HG03066 (cell line): ENCODE measurements around the gene NFATC1.

Experiments used
- ATAC-seq: cut with Tn5 transposase; IDR thresholded peaks from one replicate; pipeline ENCODE4 v1.9.1; 2021; ENCODE audit warnings: low read depth; ENCODE audit not compliant: unreplicated experiment

The NFATC1 gene

DNA sequence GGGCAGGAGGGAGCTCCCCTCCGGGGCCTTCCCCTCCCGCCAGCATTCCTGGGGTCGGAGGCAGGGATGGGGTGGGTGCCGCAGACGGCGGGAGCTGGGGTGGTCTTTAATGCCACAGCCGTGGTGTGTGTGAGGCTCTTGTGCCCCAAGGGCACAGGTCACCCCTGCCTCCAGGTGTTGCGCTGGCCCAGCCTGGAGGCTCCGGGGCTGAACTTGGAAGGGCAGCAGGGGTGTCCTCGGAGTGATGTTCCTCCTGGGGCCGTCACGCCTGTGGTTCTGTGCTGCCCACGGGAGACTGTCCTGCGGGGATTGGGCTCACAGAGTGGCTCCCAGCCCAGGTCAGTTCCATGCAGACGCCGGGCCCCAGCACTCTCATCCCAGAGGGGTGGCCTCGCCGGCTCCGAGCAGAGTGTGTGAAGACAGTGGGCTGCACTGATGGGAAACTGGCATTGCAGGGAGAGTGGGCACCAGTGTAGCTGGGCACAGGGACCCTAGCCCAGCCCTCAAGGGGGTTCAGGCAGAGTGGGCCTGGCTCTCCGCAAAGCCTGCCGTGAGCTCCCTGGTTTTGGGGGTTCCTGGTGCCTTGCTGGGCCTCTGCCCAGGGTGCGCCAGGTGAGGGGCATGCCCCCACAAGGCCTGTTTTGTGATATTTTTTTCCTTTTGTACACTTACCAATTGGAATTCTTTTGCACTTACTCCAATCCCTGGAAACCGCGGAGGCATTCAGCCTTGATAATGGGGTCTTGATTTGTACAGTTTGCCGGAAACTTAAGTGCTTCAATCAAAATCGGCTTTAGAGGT lies 56.7 kb downstream of the NFATC1 start:
- ATAC-seq = no peak

DNA sequence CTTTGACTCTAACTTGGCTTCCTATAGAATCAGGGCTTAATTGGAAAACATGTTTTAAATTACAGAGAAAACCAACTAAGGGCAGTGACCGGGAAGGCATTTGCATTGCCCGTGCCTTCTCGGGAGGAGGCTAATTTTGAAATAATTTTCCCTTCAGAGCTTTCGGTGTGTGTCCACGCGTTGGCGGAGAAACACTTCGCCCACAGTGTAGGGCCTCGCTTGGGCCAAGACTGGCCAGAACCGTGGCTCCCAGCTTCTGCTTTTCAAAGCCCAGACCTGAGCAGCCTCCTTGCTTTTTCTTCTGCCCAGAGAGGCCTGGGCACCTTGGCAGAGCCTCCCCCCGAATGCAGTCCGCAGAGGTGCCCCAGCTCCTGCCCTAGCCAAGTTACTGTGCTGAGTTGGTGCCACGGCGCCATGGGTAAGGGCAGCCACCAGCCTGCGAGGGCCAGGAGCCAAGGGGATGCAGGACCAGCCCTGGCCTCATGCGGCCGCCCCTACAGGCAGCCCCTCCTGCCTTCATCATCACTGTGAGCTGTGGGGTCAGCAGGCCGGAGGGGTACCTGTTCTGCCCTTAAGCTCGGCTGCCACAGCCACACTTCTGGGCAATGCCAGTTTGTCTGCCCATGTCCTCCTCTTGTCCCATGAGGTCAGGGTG lies 57.4 kb downstream of the NFATC1 start:
- no peak for ATAC-seq

DNA sequence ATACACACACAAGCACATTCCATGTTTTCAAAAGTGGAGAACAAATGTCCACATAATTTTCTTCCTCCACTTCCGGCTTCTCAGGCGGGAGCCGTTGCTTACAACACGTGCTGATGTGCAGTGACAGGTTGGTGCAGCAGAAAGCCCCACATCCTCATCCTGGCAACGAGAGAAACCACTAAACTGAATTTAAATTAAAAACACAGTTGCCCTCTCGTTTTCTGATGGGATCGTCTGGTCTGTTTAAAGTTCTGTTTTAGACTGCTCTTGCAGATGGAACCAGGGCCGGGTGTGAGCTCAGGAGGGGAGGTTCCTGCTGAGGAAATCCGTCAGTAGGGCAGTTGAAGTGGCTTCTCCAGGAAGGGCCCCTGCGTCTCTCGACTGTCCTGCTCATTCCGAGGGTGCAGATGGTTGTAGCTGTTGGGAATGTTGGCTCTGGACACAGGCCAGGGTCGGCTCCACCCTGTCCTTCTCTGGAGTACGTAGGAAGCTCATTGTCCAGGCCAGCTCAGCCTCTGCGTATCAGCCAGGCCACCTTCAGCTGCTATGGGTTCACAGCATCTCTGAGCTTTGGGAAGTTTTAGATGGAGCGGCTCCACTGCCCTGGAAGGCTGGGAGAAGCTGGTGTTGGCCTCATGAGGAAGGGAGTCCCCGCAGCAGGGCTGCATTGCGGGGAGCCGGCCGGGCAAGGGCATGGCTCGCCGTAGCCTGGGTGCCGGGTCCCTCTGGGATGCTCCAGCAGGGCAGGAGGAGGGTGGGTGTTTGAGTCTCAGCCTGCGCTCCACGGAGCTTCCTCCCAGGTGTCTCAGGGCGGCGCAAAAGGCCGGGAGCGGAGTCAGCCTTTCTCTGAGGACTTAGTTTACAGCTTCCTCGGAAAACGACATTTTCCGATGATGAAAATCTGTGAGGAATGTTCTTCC lies 58.3 kb downstream of the NFATC1 start:
- ATAC-seq = no peak

DNA sequence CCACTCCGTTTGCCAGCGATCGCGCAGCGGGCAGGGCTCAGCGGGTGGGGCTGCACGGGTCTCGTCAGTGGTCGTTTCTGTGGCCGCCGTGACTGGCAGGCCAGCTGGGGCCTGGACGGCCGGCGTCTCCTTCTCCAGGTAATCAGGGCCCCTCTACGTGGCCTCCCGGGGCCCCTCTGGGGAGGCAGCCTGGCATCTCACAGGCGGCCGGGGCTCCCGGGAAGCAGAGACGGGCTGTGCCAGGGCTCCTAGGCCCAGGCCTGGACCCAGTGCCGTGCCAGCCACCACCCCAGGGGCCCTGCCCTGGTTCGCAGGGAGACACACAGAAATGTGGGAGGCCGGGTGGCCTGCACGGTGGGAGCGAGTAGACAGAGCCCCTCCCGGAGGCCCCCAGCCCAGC lies 59.5 kb downstream of the NFATC1 start:
- ATAC-seq = no peak

DNA sequence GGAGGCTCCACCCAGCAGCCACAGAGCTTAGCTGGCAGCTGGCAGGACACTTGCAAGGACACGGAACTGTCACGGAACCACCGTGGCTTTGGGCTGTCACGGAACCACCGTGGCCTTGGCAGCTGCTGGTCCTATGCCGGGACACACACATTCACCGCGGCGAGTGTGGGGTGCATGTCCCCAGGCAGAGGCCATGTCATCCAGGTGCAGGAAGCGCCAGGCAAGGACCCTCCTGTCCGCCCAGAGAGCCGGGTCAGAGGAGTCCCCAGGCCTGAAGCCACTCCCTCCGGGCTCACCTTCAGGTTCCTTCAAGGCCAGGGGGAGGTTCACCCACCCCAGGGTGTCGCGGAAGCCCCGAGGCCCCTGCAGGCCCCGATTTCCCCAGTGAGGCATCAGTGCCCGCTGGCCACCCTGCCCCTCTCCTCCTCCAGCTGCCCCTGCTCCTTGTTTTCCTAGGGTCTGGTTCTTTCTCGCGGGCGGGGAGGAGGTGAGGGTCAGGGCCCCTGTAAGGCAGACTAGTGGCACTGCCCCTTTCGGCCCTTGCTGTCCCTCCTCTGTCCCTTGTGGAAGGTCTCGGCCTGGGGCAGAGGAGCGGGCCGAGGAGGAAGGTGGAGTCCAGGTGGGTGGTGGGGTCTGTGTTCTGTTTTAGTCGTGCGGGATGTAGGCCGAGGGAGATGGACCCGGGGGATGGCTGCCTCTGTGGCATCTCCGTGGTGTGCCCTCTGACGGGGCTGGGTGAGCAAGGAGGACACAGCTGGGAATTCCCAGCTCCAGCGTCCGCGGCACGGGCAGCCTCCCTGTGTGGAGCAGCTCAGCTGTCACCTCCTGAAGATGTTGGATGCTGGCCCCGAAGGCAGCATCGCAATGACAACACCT lies 60.6 kb downstream of the NFATC1 start:
- ATAC-seq = no peak

DNA sequence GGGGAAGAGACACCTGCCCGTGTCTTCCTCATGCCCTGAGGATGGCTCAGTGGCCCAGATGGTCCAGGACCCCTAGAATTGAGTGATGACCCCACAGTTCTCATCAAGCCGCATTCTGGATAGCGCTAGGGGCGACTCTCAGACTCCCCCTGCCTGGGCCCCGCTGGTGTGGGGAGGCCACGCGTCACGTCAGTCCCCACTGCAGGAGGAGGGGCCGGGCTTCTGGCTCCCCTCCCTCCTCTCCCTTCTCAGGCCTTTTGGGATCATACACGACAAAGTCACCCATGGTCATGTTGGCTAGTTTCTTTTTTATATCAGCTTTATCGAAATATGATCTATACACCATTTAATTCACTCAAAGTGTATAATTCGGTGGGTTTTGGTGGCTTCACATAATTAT lies 61.5 kb downstream of the NFATC1 start:
- ATAC-seq = no peak

DNA sequence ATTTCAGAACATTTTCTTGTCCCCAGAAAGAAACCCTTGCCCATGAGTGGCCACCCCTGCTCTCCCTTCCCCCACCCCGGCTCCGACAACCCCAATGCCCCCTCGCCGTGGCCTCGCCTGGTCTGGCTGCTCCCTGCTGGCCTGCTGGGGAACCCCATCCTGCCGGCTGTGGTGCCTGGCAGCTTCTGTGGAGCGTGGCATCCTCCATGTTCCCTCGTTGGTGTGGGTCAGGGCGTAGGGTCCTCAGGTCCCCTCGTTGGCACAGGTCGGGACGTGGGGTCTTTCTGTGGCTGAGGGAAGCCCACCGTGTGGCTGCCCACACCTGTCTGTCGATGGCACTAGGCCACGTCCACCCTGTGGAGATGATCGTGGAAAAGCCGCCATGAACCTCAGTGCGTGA lies 61.9 kb downstream of the NFATC1 start:
- ATAC-seq = no peak

DNA sequence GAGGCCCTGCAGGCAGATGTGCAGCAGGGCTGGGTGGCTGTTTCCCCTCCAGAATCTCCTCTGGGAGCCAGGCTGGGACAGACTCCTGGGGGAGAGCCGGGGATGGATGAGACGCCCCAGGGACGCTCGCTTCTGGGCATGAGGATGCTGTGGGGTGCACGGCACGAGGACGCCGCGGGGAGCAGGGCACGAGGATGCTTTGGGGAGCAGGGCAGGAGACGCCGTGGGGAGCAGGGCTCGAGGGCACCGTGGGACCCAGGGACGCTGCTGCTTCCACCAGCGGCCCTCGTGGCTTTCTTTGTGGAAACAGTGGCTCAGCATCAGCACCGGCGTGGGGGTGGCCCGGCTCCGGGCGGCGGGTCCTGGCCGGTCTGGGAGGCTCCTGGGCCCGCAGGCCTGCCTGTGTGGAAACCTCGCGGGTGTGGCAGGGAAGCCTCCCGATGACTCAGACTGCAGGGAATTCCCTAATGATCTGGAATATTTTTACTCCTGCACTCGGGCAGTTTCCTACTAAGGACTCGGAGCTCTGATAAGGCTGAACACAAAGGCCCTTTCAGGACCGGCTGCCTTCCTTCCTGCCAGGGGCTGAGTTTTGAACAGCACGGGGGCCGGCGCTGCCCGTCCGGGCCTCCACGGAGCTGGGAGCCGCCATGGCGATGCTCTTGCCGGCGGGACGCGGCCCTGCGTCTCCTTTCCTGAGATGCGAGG lies 62.6 kb downstream of the NFATC1 start:
- no peak for ATAC-seq

DNA sequence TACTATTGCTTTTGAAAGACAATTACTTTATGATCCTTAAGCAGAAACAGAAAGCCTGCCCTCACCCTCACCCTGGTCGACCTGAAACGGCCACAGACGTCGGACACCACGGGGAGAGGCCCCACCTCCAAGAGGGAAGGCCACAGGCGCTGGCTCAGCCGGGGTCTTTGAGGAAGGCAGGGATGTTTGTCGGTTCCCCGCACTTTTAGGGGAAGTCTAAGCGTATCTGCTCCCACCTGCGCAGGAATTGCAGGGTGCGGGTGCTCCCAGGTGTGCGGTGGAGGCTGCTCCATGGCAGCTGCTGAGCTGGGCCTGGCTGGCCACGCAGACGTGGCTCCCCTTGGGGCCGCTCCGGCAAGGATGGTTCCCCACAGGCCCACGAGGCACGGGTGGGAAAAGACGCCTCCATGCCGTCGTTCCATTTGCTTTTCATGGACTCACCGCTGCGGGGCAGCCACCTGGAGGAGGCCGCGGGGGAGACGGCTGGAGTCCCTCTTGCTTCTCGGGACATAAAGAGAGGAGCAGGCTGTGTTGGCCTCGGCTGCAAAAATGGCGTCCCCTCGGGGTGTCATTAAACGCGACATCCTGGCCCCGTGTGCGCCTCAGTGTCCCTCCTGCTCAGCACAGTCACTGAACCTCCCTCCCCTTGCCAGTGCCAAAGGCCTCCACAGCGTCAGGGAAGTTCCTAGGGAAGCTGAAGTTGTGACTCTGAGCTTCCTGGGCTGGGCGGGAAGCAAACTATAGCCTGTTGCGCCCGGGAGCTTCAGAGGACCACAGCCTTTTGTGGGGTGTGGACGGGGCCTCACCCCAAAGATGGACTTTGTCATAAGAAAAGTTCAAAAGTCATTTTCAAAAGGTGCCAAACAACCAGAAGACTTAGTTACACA lies 63.4 kb downstream of the NFATC1 start:
- no peak for ATAC-seq

DNA sequence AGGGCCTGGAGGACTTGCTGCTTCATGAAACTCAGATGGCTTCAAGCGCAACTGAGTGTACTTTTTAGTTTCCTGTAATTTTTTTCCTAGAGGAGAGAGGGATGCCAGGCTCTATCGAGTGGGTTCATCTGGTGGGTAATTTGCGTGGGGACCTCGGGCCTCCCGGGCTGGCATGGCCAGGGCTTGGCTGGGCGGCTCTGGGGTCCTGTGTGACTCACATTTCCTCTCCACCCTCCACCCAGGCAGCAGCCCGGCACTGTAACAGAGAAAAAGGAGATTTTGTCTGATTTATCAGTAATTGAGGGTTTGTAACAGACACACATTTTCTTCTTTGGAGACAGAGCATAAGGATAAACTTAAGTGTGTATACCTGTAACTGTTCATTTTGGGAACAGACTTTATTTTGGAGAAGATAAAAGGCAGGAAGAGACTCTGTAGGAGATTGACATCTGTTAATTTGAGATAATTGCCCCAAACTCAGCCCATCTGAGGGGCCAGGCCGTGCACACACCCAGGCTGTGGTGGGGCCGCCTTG lies 64.3 kb downstream of the NFATC1 start:
- peak; percentile 8 for ATAC-seq

DNA sequence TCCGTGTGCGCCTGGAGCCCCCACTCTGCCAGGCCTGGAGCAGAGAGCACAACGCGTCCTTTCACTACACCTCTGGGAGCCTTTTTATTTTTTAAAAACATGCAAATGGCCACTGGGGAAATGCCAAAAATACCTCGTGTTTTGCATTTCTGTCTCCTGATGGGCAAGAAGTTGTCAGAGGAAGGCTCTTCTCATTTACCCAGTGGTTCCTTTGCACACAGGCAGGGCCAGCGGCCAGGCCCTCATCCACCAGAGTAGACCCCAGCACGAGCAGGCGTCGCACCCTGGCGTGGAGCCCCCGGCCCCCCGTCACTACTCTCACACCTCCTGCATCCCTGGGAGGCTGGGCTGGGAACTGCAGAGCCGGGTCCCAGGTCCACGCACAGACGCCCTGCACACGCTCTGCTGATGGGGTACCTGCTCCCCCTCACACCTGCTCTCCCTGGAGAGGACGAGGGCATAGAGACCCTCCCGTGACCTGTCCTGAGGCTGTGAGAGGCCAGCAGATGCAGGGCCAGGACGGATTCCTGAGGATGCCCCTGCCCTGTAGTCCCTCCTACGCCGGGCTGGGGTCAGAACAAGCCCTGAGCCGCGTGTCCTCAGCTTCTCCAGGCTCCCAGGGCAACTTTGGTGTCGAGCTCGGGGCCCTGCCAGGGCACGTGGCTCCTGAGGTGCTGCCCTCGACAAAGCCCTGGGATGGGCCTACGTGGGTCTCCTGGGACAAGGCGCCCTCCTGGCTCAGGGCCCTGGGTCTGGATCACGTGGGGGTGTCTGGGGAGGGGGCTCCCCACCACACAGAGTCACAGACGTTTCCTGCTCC lies 65.0 kb downstream of the NFATC1 start:
- ATAC-seq = peak; percentile 65

DNA sequence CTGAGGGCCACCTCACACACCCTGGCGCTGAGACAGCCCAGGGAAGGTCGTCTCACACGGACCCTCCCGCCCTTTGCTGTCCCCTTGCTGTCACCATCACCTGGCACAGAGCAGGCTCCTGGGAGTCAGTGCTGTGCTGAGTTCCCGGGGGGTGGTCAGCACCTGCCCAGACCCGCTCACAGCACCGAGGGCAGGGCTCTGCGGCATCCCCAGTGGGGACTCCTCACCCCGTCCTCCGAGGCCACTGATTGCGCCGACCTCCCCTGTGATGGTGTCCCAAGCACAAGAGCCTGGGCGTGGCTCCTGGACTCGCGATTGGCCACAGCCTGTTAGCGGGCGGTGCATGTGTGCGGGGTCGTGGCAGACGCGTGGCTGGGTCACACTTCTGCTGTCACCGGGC lies 65.9 kb downstream of the NFATC1 start:
- ATAC-seq = no peak

DNA sequence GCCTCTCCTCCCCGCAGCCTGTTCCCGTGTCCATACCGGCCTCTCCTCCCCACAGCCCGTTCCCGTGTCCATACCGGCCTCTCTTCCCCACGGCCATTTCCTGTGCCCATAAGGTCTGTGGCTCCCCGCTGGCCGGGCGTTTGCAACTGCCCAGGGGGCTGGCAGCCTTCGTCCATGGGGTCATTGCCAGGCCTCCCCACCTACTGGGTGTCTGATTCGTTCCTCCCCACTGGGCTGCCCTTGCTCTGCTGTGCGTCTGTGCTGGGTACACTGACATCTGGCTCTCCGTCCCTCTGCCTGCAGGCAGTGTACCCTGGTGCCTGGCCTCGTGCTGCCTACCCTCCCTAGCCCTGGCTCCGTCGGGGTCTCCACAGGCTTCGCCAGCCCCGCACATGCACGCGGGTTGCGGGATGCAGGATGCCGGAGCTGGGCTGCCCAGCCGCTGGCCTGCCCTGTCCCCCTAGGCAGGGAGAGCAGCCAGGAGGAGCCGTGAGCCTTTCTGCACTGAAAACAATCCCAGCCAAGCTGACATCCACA lies 67.8 kb downstream of the NFATC1 start:
- ATAC-seq = no peak

DNA sequence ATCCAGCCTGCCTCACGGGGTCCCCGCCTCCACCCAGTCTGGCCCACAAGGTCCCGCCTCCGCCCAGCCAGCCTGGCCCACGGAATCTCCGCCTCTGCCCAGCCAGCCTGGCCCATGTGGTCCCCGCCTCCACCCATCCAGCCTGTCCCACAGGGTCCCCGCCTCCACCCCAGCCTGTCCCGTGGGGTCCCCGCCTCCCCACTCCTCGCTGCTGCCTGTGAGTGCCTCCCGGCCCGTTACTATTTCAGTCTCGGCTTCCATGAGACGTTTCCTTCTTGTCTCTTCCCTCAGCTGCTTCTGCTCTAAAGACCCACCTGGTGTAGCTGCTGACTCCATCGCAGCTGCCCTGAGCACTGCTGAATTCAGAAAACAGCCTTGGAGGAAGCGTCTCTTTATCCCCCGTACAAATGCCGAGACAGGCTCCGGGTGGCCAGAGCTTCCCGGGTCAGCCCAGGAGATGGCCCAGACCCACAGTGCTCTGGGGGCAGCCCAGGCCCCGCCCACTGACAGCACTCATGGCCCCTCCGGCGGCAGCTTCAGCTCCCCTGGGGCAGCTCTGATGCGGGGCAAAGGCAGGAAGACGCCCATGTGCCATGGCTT lies 69.8 kb downstream of the NFATC1 start:
- peak; percentile 70 for ATAC-seq

DNA sequence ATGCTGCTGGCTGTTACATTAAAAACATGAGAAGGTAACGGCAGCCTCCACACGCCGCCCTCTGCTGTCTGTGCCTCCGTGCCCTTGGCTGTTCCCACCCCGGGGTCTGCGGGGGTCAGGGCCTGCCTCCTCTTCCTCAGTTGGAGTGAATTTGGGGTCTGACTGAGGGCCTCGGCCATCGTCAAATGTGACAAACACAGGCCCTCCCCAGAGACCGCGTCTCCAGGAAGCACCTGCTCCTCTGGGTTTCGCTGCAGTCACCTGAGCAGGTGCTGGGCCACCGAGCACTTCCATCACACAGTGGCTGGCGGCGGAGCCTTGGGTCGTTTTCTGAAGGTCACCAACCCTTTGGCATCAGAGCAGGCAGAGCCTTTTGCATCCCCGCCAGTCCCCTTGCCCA lies 70.9 kb downstream of the NFATC1 start:
- no peak for ATAC-seq

DNA sequence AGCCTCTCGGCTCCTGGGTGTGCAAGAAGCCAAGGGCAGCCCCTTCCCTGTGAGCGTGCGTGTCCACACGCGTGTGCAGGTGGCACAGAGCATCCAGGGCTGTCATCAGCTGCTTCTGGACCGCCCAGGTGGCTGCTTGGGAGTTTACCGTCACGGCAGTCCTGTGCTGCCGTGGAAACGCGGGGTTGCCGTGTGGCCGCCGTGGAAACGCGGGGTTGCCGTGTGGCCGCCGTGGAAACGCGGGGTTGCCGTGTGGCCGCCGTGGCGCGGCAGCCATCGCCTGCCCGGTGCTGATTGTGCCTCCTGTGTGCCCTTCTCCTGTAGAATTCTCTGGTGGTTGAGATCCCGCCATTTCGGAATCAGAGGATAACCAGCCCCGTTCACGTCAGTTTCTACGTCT lies 71.4 kb downstream of the NFATC1 start:
- ATAC-seq = no peak
